GM12872 (cell line): ENCODE results near the gene TMPRSS15.

Experiments
- TF ChIP-seq, protein P1 (sequence below): IDR thresholded peaks from 3 replicates; pipeline ENCODE4 v1.5.1; 2011; ENCODE audit warnings: low read depth, mild to moderate bottlenecking, low read length, moderate library complexity; ENCODE audit not compliant: insufficient read depth

The TMPRSS15 gene

DNA sequence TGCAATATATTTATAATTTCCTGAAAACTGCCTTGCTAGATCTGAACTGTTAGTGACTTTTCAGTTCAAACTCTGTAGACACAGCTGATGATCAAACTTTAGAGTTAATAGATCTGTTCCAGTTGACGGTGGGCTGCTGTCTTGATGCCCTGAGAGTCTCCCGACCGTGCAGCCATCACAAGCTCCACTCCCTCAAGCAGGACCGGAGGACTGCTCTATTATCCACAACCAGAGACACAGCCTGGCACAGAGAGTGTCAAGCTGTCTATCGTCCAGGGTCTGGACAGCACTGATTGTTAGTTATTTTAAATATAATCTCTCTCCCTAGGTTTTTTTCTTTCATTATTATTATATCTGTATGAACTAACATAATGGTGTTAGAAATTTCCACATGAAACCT, 150.9 kb downstream of the TMPRSS15 start:
- TF ChIP-seq, protein P1, sequence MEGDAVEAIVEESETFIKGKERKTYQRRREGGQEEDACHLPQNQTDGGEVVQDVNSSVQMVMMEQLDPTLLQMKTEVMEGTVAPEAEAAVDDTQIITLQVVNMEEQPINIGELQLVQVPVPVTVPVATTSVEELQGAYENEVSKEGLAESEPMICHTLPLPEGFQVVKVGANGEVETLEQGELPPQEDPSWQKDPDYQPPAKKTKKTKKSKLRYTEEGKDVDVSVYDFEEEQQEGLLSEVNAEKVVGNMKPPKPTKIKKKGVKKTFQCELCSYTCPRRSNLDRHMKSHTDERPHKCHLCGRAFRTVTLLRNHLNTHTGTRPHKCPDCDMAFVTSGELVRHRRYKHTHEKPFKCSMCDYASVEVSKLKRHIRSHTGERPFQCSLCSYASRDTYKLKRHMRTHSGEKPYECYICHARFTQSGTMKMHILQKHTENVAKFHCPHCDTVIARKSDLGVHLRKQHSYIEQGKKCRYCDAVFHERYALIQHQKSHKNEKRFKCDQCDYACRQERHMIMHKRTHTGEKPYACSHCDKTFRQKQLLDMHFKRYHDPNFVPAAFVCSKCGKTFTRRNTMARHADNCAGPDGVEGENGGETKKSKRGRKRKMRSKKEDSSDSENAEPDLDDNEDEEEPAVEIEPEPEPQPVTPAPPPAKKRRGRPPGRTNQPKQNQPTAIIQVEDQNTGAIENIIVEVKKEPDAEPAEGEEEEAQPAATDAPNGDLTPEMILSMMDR = no peak

DNA sequence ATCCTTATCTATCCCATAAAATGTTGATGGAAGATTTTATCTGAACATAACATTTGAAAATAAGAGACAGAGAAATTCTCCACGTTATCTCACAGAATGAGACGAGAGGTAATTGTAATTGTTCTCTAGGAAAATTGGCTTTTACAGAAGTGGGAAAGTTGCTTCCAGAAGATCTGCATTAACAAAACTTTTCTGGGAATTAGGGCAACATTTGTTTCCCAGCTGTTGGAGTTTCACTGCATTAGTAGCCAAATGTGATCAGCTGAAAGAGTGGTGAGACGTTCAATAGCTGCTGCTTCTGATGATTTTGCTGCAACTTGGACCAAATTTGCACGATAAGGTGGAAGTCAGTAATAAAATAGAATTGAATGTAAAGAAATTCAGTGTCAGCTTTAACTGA, 151.3 kb downstream of the TMPRSS15 start:
- TF ChIP-seq, protein P1 = no peak

DNA sequence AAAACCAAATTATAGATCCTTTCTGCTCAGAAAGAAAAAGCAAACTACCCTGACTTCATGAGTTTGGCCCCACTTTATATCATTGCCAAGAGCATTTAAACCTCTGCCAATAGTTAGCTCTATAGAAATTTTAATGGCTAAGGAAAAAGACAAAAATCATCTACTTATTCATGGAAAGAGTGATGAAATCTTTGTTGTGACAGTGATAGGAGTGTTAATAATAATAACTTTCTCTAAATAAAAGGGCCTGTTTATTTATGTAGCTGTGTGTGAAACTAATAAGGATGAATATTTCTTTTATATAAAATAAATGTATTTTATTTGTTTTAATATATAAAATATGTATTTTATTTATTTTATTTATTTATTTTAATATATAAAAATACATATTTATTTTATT, 152.5 kb downstream of the TMPRSS15 start:
- TF ChIP-seq, protein P1 = no peak

GRCh38 chr21:18249672-18250071, 153.9 kb downstream of the TMPRSS15 start:
- TF ChIP-seq, protein P1 = no peak

GRCh38 chr21:18248171-18248570, 155.4 kb downstream of the TMPRSS15 start:
- TF ChIP-seq, protein P1 = no peak

- TF ChIP-seq, protein P1 = no peak
Measured at GRCh38 chr21:18245464-18245967, 158.1 kb downstream of the TMPRSS15 start.

GRCh38 chr21:18244671-18245463, 158.7 kb downstream of the TMPRSS15 start, which contains the start of gene CHODL:
CHODL (plus strand) TSS chr21:18244833; CDS start chr21:18245224, 391 bp downstream.
- TF ChIP-seq, protein P1 = no peak
